Measurements from ENCODE around the gene ART1.
A peak's percentile ranks its signal among the peaks of the same experiment; 100 is the strongest.
"Not testable (repeated sequence)": the region's sequence is repeated elsewhere in the genome, so short reads cannot be mapped to it uniquely, and the experiment has no call there.

Gene ART1

GRCh38 chr11:3635641-3636375 is 9.1 kb upstream of the ART1 start:
- no peak for DNase-seq

GRCh38 chr11:3637201-3637600 is 7.7 kb upstream of the ART1 start:
- DNase-seq: no peak

- DNase-seq: no peak
Measured at GRCh38 chr11:3638513-3638912, 6.4 kb upstream of the ART1 start.

GRCh38 chr11:3639841-3640240 is 5.1 kb upstream of the ART1 start:
- no peak for DNase-seq

- DNase-seq: no peak
Measured at GRCh38 chr11:3641191-3641590, 3.7 kb upstream of the ART1 start.

- DNase-seq: no peak
Measured at GRCh38 chr11:3641701-3642070, 3.2 kb upstream of the ART1 start, which contains the start of gene ART5. Gene ART5 (minus strand): TSS chr11:3641992. CDS start chr11:3641862, 130 bp downstream.

- peak; percentile 71 for DNase-seq
Measured at GRCh38 chr11:3642071-3642951, 2.6 kb upstream of the ART1 start.

- not testable (repeated sequence) for DNase-seq
Measured at GRCh38 chr11:3643102-3643546, 1.8 kb upstream of the ART1 start.

GRCh38 chr11:3645552-3645951 is 624 bp downstream of the ART1 start:
- no peak for DNase-seq

GRCh38 chr11:3648843-3649242 is 3.9 kb downstream of the ART1 start:
- not testable (repeated sequence) for DNase-seq

- not testable (repeated sequence) for DNase-seq
Measured at GRCh38 chr11:3649374-3649773, 4.4 kb downstream of the ART1 start.

- DNase-seq: not testable (repeated sequence)
Measured at GRCh38 chr11:3652514-3652913, 7.6 kb downstream of the ART1 start.

GRCh38 chr11:3655547-3655946 is 10.6 kb downstream of the ART1 start:
- no peak for DNase-seq

GRCh38 chr11:3657331-3657730 is 12.4 kb downstream of the ART1 start:
- DNase-seq: not testable (repeated sequence)

GRCh38 chr11:3658252-3658651 is 13.3 kb downstream of the ART1 start:
- no peak for DNase-seq

- no peak for DNase-seq
Measured at GRCh38 chr11:3659595-3660515, 14.9 kb downstream of the ART1 start.

GRCh38 chr11:3660960-3661359 is 16.0 kb downstream of the ART1 start:
- DNase-seq: no peak

- no peak for DNase-seq
Measured at GRCh38 chr11:3662856-3663255, 17.9 kb downstream of the ART1 start.

- no peak for DNase-seq
Measured at GRCh38 chr11:3664032-3664630, 19.2 kb downstream of the ART1 start.

GRCh38 chr11:3665336-3666022 is 20.6 kb downstream of the ART1 start:
- DNase-seq: no peak

- DNase-seq: no peak
Measured at GRCh38 chr11:3666023-3666530, 21.1 kb downstream of the ART1 start.

All from NCI-H748 treated with DMSO at 0.1 percent for 48 hours (cell line).